ENCODE data around the gene SRBD1.

SRBD1 gene

GRCh38 chr2:45626387-45627221 is 15.5 kb upstream of the SRBD1 start:
- Histone ChIP-seq H3K4me2 (ENCODE audit: low read length) (no peak overlapping the region), H3K36me3 (replicated peaks; ENCODE audit: low read depth, low read length) (no peaks in the 10 kb centered on the region), H3K79me2 (ENCODE audit: low read length) (no peaks in the 10 kb centered on the region), H3K4me1 (ENCODE audit: low read length) (no peaks in the 10 kb centered on the region), H4K20me1 (ENCODE audit: insufficient read depth, low read length) (no peaks in the 10 kb centered on the region), H3K27me3 (ENCODE audit: low read depth, low read length) (0 out of 2 replicates have a peak, but pooled peaks cover 8% of the 10 kb centered on the region), H3K27ac (ENCODE audit: low read length) (no peak overlapping the region), H3K9me3 (ENCODE audit: insufficient read depth, low read length) (no peaks in the 10 kb centered on the region), H2AFZ (ENCODE audit: low read depth, low read length) (no peak overlapping the region), H3K9ac (ENCODE audit: low read length) (no peak overlapping the region), H3K4me3 (ENCODE audit: low read length) (no peak overlapping the region)
- TF ChIP-seq CTCF (IDR thresholded peaks at IDR 0.05; ENCODE audit: low read depth, low read length) (no peak), EZH2phosphoT487 (IDR thresholded peaks at IDR 0.05; ENCODE audit: low read depth) (no peak)

GRCh38 chr2:45625824-45626223 is 14.8 kb upstream of the SRBD1 start:
- Histone ChIP-seq H3K79me2 (ENCODE audit: low read length) (no peaks in the 10 kb centered on the region), H3K4me3 (ENCODE audit: low read length) (no peak overlapping the region), H3K36me3 (replicated peaks; ENCODE audit: low read depth, low read length) (no peaks in the 10 kb centered on the region), H3K9ac (ENCODE audit: low read length) (no peak overlapping the region), H3K4me1 (ENCODE audit: low read length) (no peaks in the 10 kb centered on the region), H3K4me2 (ENCODE audit: low read length) (no peak overlapping the region), H4K20me1 (ENCODE audit: insufficient read depth, low read length) (no peaks in the 10 kb centered on the region), H3K27me3 (ENCODE audit: low read depth, low read length) (0 out of 2 replicates have a peak, but pooled peaks cover 2% of the 10 kb centered on the region), H2AFZ (ENCODE audit: low read depth, low read length) (no peak overlapping the region), H3K27ac (ENCODE audit: low read length) (no peak overlapping the region), H3K9me3 (ENCODE audit: insufficient read depth, low read length) (no peaks in the 10 kb centered on the region)
- TF ChIP-seq CTCF (IDR thresholded peaks at IDR 0.05; ENCODE audit: low read depth, low read length): no peak
- no peak for TF ChIP-seq EZH2phosphoT487 (IDR thresholded peaks at IDR 0.05; ENCODE audit: low read depth)

- H2AFZ ChIP-seq (ENCODE audit: low read depth, low read length): no peak overlapping the region
- H3K36me3 ChIP-seq (replicated peaks; ENCODE audit: low read depth, low read length): no peaks in the 10 kb centered on the region
- no peak overlapping the region for H3K27ac ChIP-seq (ENCODE audit: low read length)
- TF ChIP-seq CTCF (IDR thresholded peaks at IDR 0.05; ENCODE audit: low read depth, low read length) (no peak), EZH2phosphoT487 (IDR thresholded peaks at IDR 0.05; ENCODE audit: low read depth) (no peak)
- no peak overlapping the region for H3K4me2 ChIP-seq (ENCODE audit: low read length)
- H3K9me3 ChIP-seq (ENCODE audit: insufficient read depth, low read length): no peaks in the 10 kb centered on the region
- no peaks in the 10 kb centered on the region for H3K79me2 ChIP-seq (ENCODE audit: low read length)
- H3K27me3 ChIP-seq (ENCODE audit: low read depth, low read length): no peaks in the 10 kb centered on the region
- no peak overlapping the region for H3K4me3 ChIP-seq (ENCODE audit: low read length)
- no peaks in the 10 kb centered on the region for H4K20me1 ChIP-seq (ENCODE audit: insufficient read depth, low read length)
- H3K9ac ChIP-seq (ENCODE audit: low read length): no peak overlapping the region
- no peaks in the 10 kb centered on the region for H3K4me1 ChIP-seq (ENCODE audit: low read length)
These were observed 12.0 kb upstream of the SRBD1 start for GRCh38 chr2:45623098-45623497.

GRCh38 chr2:45622336-45623075 is 11.4 kb upstream of the SRBD1 start:
- H3K79me2 ChIP-seq (ENCODE audit: low read length): no peaks in the 10 kb centered on the region
- H3K27me3 ChIP-seq (ENCODE audit: low read depth, low read length): no peaks in the 10 kb centered on the region
- no peak overlapping the region for H2AFZ ChIP-seq (ENCODE audit: low read depth, low read length)
- no peaks in the 10 kb centered on the region for H3K36me3 ChIP-seq (replicated peaks; ENCODE audit: low read depth, low read length)
- H4K20me1 ChIP-seq (ENCODE audit: insufficient read depth, low read length): no peaks in the 10 kb centered on the region
- no peak overlapping the region for H3K27ac ChIP-seq (ENCODE audit: low read length)
- H3K9me3 ChIP-seq (ENCODE audit: insufficient read depth, low read length): no peaks in the 10 kb centered on the region
- H3K4me1 ChIP-seq (ENCODE audit: low read length): no peaks in the 10 kb centered on the region
- H3K9ac ChIP-seq (ENCODE audit: low read length): no peak overlapping the region
- H3K4me2 ChIP-seq (ENCODE audit: low read length): no peak overlapping the region
- TF ChIP-seq EZH2phosphoT487 (IDR thresholded peaks at IDR 0.05; ENCODE audit: low read depth) (no peak), CTCF (IDR thresholded peaks at IDR 0.05; ENCODE audit: low read depth, low read length) (no peak)
- H3K4me3 ChIP-seq (ENCODE audit: low read length): no peak overlapping the region

Data from OCI-LY3 (cell line).